Ishikawa (cell line): Measurements from ENCODE around the gene IL18R1.

ENCODE experiments used
- CEBPB ChIP-seq: IDR thresholded peaks from 2 replicates; pipeline ENCODE4 v1.6.1; 2012
- EP300 ChIP-seq: IDR thresholded peaks from 2 replicates; pipeline ENCODE4 v1.6.1; 2012; ENCODE audit warnings: borderline replicate concordance
- FOXM1 ChIP-seq: IDR thresholded peaks from 2 replicates; pipeline ENCODE4 v1.6.1; 2012; ENCODE audit warnings: low read depth, borderline replicate concordance
- MAX ChIP-seq: IDR thresholded peaks from 2 replicates; pipeline ENCODE4 v1.6.1; 2012
- NFIC ChIP-seq: IDR thresholded peaks from 2 replicates; pipeline ENCODE4 v1.6.1; 2012
- TAF1 ChIP-seq: IDR thresholded peaks from 2 replicates; pipeline ENCODE4 v1.6.1; 2012; ENCODE audit warnings: low read depth, mild to moderate bottlenecking
- TCF12 ChIP-seq: IDR thresholded peaks from 2 replicates; pipeline ENCODE4 v1.6.1; 2012; ENCODE audit warnings: low read depth
- USF1 ChIP-seq: IDR thresholded peaks from 2 replicates; pipeline ENCODE4 v1.6.1; 2012
- YY1 ChIP-seq: IDR thresholded peaks from 2 replicates; pipeline ENCODE4 v1.6.1; 2012; ENCODE audit warnings: low read depth
- ZBTB7A ChIP-seq: IDR thresholded peaks from 2 replicates; pipeline ENCODE4 v1.6.1; 2012; ENCODE audit warnings: low read depth

- TF ChIP-seq USF1 (no peak), ZBTB7A (no peak), YY1 (no peak), MAX (no peak), EP300 (no peak), NFIC (no peak), CEBPB (no peak), TCF12 (no peak), TAF1 (no peak), FOXM1 (no peak)
These were observed 41.6 kb upstream of the IL18R1 start for GRCh38 chr2:102313950-102314349.
